ENCODE results near the gene ROBO1.

The ROBO1 gene

GRCh38 chr3:79012530-79012913 is 755.3 kb downstream of the ROBO1 start:
- no peak for DNase-seq (ENCODE audit: low read depth)

DNA sequence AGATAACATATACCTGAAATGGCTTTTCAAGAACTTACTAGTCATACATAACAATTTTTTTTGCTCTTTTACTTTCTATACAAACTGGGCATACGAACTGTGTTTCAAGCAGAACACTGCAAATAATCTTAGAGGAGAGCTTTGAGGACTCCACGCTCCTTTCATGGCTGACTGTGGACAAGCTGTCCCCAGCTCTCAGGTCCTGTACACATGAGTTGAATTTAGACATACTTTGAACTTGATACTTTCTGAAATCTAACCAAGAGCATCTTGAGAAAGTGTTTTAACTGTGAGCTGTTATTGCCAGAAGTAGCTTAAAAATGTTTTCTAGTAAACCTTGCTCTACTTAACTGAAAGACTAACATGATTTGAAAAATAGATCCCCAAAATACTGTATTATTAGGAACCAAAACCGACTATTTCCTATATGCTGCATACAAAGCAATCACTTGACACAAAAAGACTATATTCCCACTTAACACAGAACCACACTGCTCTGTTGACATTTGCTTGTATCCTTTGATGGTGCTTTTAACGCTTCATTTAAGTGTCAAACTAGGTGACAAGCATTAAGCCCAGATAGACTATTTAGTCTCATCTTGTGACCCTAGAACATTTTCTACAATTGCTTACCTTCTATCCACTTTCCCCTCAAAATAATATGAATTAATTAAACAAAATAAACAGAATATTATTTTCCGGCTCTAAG is 755.8 kb downstream of the ROBO1 start:
- no peak for DNase-seq (ENCODE audit: low read depth)

DNA sequence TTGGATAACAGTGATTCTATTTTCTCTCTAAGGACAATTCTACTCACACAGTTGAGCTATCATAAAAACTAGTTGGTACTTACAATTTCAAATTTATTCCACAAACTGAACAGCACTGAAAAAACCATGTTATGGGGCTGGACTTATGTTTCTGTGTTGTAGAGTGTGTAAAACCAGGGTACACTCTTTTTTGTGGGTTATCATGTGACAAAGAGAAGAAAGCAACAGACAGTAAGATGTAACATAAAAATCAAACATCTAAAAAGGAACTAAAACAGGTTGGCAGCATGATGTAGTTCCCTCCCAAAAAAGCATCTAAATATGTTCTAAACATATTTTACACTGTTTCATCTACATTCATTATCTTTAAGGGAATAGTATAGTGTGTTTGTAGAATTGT is 757.9 kb downstream of the ROBO1 start:
- no peak for DNase-seq (ENCODE audit: low read depth)

DNA sequence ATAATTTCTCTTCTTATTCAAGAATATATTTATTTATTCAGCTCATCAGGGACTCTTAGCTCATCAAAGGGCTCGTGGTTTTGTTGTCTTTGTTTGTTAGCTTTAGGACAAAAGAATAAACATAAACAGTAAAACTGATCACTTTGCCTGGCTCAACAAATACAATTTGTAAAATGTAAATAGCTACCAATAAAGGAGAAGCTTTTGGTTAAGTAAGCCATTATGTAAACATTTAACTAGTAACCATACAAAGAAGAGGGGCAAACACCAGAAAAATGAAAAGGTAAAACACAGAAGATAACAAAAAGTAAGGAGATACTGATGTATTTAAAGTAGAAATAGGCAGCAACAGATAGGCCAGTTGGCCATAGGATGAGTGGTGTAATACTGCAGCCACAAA is 761.7 kb downstream of the ROBO1 start:
- no peak for DNase-seq (ENCODE audit: low read depth)

DNA sequence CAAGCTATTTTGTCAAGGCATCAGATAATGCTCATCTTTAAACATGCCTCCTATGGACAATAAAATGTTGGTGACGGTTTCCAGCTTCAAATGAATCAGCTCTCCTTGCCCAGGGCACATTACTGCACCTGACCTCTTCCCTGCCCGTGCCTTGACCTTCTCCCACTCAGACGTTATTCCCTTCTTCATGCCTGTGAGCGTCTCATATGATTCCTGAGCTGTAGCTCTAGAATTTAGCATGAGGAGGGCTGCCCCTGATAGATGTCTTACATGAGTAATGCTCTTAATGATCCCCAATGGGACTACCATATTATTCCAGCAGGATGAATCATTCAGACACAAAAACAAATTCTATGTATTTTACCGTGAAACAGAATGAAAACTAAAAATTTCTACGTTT is 762.7 kb downstream of the ROBO1 start:
- no peak for DNase-seq (ENCODE audit: low read depth)

- DNase-seq (ENCODE audit: low read depth) = no peak
Observed at GRCh38 chr3:79003994-79004393, 763.8 kb downstream of the ROBO1 start.

DNA sequence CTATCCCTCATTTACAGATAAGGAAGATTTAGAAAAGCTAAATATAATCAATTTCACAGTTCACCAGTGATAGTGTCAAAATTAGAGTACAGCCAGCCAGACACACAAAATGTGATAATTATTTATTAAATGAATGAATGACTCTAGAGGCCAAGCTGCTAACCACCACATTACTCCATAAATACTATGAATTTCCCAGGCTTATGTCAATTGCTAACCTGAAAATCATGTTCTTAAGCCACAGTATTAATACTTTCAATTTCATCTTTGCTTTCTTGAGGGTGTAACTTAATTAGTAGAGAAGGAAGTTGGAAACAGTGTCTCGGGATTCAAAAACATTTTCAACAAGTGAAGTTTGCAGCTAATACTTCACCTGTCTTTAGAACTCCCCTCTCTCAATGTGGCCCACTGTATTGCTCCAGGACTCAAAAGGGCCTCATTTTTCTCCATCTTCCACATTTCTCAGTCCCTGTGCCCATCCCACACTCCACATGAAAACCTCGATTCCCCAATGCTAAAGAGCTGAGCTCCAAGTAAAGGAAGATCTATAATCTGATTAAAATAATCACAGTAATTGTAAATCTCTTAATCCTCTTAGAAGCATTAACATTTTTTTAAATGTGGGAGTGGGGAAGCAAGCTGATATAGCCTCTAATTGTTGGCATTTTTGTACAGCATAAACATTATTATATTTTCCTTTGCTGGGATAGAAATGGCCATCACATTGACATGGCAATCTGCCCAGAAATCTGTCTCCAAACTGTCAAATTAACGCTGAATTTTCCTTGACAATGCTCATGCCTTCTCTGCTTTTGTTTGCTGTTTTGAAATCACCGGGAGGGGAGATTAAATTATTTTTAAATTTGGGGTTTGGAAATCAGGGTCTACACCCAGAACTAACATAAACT is 765.1 kb downstream of the ROBO1 start:
- no peak for DNase-seq (ENCODE audit: low read depth)

GRCh38 chr3:79001255-79001654 is 766.5 kb downstream of the ROBO1 start:
- DNase-seq (ENCODE audit: low read depth) = no peak

GRCh38 chr3:78999139-78999538 is 768.7 kb downstream of the ROBO1 start:
- DNase-seq (ENCODE audit: low read depth) = no peak

GRCh38 chr3:78995087-78995486 is 772.7 kb downstream of the ROBO1 start:
- no peak for DNase-seq (ENCODE audit: low read depth)

DNA sequence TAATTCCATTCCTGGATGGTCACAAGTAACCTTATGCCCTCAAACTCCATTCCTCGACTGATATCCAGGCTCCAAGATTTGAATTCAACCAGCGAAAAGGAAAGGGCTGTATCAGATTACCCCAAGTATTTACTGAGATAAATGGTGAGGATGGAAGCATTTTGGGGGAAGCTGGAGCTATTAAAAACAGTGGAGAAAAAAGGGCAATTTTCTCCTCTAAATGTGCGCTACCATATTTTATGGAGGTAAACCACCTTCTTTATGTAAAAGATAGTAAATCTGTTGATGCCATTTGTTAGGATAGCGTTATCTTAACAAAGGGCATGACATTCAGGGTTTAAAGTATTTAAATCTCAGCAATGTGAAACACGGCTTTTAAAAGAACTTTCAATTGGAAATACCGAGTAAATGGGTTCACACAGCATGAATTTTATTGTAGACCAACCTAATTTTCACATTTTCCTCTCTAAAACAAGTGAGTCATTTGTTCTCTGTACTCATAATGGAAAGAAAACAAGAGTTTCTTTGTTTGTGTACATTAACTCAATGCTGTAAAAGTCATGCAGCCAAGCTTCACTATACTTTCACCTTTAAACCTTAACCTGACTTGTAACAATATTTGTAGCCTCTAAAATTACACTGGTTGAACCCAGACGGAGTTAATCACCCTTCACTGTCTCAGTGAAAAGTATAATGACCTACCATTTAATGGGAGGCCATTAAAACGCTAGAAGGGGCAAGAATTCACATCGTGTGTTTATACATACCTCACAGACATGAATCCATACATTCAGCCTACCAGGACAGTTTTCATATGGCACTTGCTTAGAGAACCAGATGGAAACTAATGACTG is 773.4 kb downstream of the ROBO1 start:
- no peak for DNase-seq (ENCODE audit: low read depth)

DNA sequence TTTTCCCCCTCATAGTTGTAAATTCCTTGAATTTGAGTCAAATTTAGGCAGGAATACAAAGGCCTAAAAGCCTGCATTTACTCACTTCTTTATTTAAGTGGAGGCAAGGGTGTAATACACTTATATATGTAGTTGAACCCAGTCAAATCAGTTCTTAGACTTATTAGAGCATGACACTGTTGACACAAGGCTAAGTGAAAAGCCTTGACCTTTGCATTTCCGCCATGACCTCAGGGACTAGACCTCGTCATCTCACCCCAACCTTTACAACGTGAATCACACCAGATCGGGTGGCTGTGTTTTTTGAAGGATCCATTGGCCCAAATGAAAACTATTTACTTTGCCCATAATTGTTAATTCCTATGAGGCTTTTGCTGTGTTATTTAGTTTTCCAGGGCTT is 774.4 kb downstream of the ROBO1 start:
- no peak for DNase-seq (ENCODE audit: low read depth)

DNA sequence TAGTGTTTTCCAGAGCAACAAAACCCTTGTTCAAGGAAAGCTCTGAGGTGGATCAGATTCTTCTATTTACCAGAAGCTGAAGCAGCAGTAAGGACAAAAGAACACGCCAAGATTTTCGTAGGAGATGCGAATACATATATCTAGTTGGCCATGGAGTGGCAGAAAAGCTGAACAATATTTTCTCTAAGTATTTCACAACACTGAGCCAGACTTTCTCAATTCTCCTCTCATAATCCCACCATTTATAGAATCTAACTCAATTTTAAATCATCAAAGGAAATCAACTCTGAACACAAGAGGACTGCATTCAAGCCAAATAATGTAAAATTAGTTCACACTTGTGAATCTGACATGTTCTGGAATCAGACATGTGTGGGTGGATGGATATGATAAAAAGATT is 775.0 kb downstream of the ROBO1 start:
- no peak for DNase-seq (ENCODE audit: low read depth)

DNA sequence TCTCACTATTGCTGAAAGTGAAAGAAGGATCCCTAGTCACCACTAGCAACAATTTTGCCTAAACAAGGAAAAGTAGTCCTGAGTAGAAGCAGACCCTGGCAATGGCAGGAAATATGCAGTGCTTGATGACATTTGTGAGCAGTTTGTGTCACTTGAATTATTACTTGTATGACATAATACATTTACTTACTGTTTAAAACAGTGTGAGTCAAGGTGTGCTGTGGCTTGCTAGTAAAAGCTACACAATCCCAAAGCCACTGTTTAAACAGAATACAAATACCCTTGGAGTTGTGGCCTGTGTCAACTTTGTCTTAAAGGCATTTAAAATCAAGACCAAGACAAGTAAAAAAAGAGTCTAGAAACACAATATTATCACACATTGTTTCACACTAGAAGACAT is 775.4 kb downstream of the ROBO1 start:
- DNase-seq (ENCODE audit: low read depth) = no peak

GRCh38 chr3:78991656-78992055 is 776.1 kb downstream of the ROBO1 start:
- DNase-seq (ENCODE audit: low read depth) = no peak

GRCh38 chr3:78990156-78990555 is 777.6 kb downstream of the ROBO1 start:
- DNase-seq (ENCODE audit: low read depth) = no peak

DNA sequence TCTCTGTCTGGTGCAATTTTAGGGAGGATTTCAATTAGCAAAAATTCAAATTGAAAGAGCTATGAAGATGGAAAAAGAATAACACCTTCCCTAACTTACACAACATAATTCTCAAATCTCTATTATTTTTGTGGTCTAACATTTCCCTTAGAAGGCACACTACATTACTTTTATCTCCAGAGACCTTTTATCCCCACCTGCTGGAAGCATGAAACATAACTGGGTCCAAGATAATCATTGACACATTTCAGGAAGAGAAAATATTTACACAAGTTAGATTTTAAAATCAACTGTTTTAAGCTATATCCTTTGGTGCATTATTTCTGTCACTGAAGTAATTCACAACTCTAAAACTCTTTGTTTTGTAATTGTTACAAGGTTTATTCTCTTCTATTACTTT is 779.5 kb downstream of the ROBO1 start:
- no peak for DNase-seq (ENCODE audit: low read depth)

DNA sequence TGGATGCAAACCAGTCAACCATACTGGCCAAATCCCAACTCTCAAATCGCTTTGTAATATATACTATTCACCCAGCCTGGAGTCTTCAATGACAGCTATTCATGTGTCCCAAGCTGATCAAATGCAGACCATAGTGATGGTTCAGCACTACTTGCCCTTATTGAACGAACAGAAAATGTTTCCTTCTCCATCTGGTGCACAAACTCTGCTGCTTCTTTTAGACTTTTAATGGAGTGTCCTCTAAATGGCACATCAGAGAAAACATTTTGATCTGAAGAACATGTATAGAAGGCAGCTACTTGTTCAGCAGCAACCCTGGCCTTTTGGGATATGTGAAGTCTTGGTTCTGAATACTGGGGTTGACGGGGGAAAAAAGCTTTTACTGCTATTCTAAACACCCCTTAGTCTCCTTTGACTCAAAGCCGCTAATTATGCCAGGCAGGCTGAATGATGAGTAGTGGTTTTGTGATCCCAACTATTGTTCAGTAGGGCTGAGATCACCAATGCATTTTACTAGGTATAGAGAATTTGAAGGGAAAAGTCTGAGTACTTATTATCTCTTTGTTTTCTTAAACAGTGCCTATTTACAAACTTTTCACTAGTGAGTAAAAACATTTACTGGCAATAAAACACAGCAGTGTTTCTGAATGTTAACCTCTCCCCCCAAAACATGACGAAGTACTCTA is 781.2 kb downstream of the ROBO1 start:
- DNase-seq (ENCODE audit: low read depth) = no peak

- no peak for DNase-seq (ENCODE audit: low read depth)
Observed at GRCh38 chr3:78985981-78986380, 781.8 kb downstream of the ROBO1 start.

GRCh38 chr3:78979028-78979427 is 788.8 kb downstream of the ROBO1 start:
- DNase-seq (ENCODE audit: low read depth) = no peak

DNA sequence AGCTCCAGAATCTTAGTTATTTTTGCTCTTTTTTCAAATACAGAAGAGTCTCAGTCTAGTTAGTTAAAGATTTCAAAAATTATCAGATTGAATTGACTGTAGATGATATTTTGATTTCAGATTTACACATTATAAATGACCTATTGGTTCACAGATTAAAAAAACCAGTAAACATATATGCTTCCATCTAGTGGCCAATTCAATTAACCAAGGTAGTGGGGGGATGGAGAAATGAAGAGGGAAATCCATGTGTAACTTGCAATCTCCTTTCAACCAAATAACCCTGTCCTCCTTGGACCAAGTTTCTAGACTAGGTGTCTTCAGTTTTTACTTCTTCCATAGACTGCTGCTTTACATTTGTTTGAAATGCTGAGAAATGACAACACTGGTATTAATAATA is 789.8 kb downstream of the ROBO1 start:
- DNase-seq (ENCODE audit: low read depth) = no peak

GRCh38 chr3:78977073-78977472 is 790.7 kb downstream of the ROBO1 start:
- DNase-seq (ENCODE audit: low read depth) = no peak

Data from fibroblast of the conjunctiva (primary cell).